Measurements from ENCODE around the gene MYCT1. TPM values are rescaled to one million over a fixed set of nuclear protein-coding genes. Genes with fewer than 3 reads are reported as not detected.
"Not testable (repeated sequence)": the region's sequence is repeated elsewhere in the genome, so short reads cannot be mapped to it uniquely, and the experiment has no call there.

The MYCT1 gene
- total RNA-seq, 1 donor from 2014 or later, result 9.6 TPM

DNA sequence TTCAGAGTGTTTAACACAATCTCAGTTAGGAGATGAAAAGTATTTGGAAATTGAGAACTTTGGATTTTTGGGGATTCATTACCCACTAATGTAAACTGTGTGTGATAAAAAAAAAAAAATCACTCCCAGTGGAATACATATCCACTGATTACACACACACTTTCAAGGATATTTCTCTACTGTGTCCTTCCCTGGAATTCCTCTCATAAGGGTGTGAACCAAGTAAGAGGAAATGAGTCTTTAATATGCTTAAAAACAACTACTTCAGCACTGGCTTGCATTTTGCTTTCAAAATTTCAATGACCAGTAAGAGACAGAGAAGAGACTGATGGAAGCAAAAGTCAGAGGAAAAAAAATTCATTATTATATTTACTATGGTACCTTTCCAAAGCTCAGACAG lies 24.5 kb upstream of the MYCT1 start:
- TF ChIP-seq CTCF (IDR thresholded peaks at IDR 0.05; ENCODE audit: insufficient read depth, low read length, poor library complexity, severe bottlenecking), result no peak
- no peaks in the 10 kb centered on the region for H3K27me3 ChIP-seq (ENCODE audit: control insufficient read depth, insufficient read depth, low read length)
- H3K4me3 ChIP-seq (ENCODE audit: low read depth, low read length), result no peak overlapping the region
- DNase-seq (ENCODE audit: low read depth), result no peak
- H3K36me3 ChIP-seq (ENCODE audit: control insufficient read depth, insufficient read depth, low read length), result no peaks in the 10 kb centered on the region

- no peaks in the 10 kb centered on the region for H3K27me3 ChIP-seq (ENCODE audit: control insufficient read depth, insufficient read depth, low read length)
- DNase-seq (ENCODE audit: low read depth), result no peak
- H3K4me3 ChIP-seq (ENCODE audit: low read depth, low read length), result no peak overlapping the region
- no peaks in the 10 kb centered on the region for H3K36me3 ChIP-seq (ENCODE audit: control insufficient read depth, insufficient read depth, low read length)
- no peak for TF ChIP-seq CTCF (IDR thresholded peaks at IDR 0.05; ENCODE audit: insufficient read depth, low read length, poor library complexity, severe bottlenecking)
Measured at GRCh38 chr6:152680151-152680550, 17.5 kb upstream of the MYCT1 start.

DNA sequence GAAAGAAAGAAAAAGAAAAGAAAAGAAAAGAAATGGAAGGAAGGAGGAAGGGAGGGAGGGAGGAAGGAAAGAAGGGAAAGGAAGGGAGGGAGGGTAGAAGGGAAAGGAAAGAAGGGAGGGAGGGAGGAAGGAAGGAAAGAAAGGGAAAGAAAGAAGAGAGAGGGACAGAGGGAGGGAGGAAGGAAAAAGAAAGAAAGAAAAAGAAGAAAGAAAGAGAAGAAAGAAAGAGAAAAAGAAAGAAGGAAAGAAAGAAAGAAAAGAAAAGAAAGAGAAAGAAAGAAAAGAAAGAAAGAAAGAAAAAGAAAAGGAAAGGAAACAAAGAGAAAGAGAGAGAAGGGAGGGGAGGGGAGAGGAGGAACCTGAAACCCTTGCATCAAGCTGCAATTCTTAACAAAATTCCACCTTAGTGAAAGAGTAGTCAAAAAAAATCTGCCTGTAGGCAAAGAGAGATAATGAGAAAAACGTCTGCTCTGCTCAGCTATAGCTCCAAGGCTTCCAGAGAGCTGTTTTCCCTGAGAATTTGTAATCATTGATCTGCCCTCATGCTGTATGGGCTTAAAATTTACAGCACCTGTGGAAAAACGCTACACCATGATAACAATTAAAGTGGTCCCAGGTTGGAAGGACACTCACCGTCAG lies 16.7 kb upstream of the MYCT1 start:
- no peaks in the 10 kb centered on the region for H3K27me3 ChIP-seq (ENCODE audit: control insufficient read depth, insufficient read depth, low read length)
- TF ChIP-seq CTCF (IDR thresholded peaks at IDR 0.05; ENCODE audit: insufficient read depth, low read length, poor library complexity, severe bottlenecking), result no peak
- no peak for DNase-seq (ENCODE audit: low read depth)
- no peak overlapping the region for H3K4me3 ChIP-seq (ENCODE audit: low read depth, low read length)
- H3K36me3 ChIP-seq (ENCODE audit: control insufficient read depth, insufficient read depth, low read length), result no peaks in the 10 kb centered on the region

- no peaks in the 10 kb centered on the region for H3K27me3 ChIP-seq (ENCODE audit: control insufficient read depth, insufficient read depth, low read length)
- H3K36me3 ChIP-seq (ENCODE audit: control insufficient read depth, insufficient read depth, low read length), result no peaks in the 10 kb centered on the region
- H3K4me3 ChIP-seq (ENCODE audit: low read depth, low read length), result no peak overlapping the region
- DNase-seq (ENCODE audit: low read depth), result no peak
- no peak for TF ChIP-seq CTCF (IDR thresholded peaks at IDR 0.05; ENCODE audit: insufficient read depth, low read length, poor library complexity, severe bottlenecking)
Measured at GRCh38 chr6:152682141-152682540, 15.6 kb upstream of the MYCT1 start.

DNA sequence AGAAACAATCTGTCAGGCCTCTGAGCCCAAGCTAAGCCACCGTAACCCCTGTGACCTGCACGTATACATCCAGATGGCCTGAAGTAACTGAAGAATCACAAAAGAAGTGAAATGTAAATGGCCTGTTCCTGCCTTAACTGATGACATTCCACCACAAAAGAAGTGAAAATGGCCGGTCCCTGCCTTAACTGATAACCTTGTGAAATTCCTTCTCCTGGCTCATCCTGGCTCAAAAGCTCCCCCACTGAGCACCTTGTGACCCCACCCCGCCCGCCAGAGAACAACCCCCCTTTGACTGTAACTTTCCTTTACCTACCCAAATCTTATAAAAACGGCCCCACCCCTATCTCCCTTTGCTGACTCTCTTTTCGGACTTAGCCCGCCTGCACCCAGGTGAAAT lies 14.8 kb upstream of the MYCT1 start:
- H3K4me3 ChIP-seq (ENCODE audit: low read depth, low read length); DNase-seq (ENCODE audit: low read depth); H3K36me3 ChIP-seq (ENCODE audit: control insufficient read depth, insufficient read depth, low read length); H3K27me3 ChIP-seq (ENCODE audit: control insufficient read depth, insufficient read depth, low read length): not testable (repeated sequence)

DNA sequence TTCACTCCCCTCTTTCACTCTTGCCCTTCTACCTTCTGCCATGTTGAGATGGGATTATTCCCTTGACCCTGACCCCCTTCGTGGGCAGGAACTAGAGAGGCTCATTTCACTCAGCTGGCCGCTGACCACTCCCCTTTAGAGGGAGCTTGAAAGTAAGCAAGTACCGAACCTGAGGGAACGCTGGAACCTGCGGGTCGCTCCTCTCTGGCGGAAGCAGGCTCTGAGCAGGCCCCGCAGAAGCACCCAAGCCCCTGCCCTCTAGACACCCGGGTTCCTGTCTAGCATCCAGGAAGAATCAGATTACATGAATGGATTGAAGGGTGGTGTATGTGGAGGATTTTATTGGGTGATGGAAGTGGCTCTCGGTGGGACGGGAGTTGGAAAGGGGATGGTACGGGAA lies 11.9 kb upstream of the MYCT1 start:
- no peak for DNase-seq (ENCODE audit: low read depth)
- H3K36me3 ChIP-seq (ENCODE audit: control insufficient read depth, insufficient read depth, low read length), result no peaks in the 10 kb centered on the region
- H3K4me3 ChIP-seq (ENCODE audit: low read depth, low read length), result no peak overlapping the region
- H3K27me3 ChIP-seq (ENCODE audit: control insufficient read depth, insufficient read depth, low read length), result no peaks in the 10 kb centered on the region
- TF ChIP-seq CTCF (IDR thresholded peaks at IDR 0.05; ENCODE audit: insufficient read depth, low read length, poor library complexity, severe bottlenecking), result no peak

Measured in kidney epithelial cell (primary cell).